Measurements from ENCODE around the gene PCCA.
"Not testable (repeated sequence)": the region's sequence is repeated elsewhere in the genome, so short reads cannot be mapped to it uniquely, and the experiment has no call there.

Gene PCCA

GRCh38 chr13:100160450-100160849, 71.6 kb downstream of the PCCA start:
- Histone ChIP-seq H3K27me3 (ENCODE audit: low read depth, low read length) (no peaks in the 10 kb centered on the region), H2AFZ (ENCODE audit: low read depth, low read length) (no peak overlapping the region), H3K9ac (ENCODE audit: low read length) (no peak overlapping the region), H3K79me2 (ENCODE audit: low read length) (no peaks in the 10 kb centered on the region), H3K9me3 (ENCODE audit: insufficient read depth, low read length) (no peaks in the 10 kb centered on the region), H3K27ac (ENCODE audit: low read length) (no peak overlapping the region), H3K4me2 (ENCODE audit: low read length) (no peak overlapping the region), H4K20me1 (ENCODE audit: insufficient read depth, low read length) (no peaks in the 10 kb centered on the region), H3K4me1 (ENCODE audit: low read length) (no peaks in the 10 kb centered on the region), H3K36me3 (replicated peaks; ENCODE audit: low read depth, low read length) (no peaks in the 10 kb centered on the region), H3K4me3 (ENCODE audit: low read length) (no peak overlapping the region)
- TF ChIP-seq EZH2phosphoT487 (IDR thresholded peaks at IDR 0.05; ENCODE audit: low read depth) (no peak), CTCF (IDR thresholded peaks at IDR 0.05; ENCODE audit: low read depth, low read length) (no peak)

GRCh38 chr13:100163375-100163774, 74.5 kb downstream of the PCCA start:
- Histone ChIP-seq H2AFZ (ENCODE audit: low read depth, low read length) (no peak overlapping the region), H3K9ac (ENCODE audit: low read length) (no peak overlapping the region), H3K36me3 (replicated peaks; ENCODE audit: low read depth, low read length) (no peaks in the 10 kb centered on the region), H3K4me2 (ENCODE audit: low read length) (no peak overlapping the region), H3K27me3 (ENCODE audit: low read depth, low read length) (no peaks in the 10 kb centered on the region), H3K4me3 (ENCODE audit: low read length) (no peak overlapping the region), H3K79me2 (ENCODE audit: low read length) (no peaks in the 10 kb centered on the region), H3K4me1 (ENCODE audit: low read length) (no peaks in the 10 kb centered on the region), H3K27ac (ENCODE audit: low read length) (no peak overlapping the region), H4K20me1 (ENCODE audit: insufficient read depth, low read length) (no peaks in the 10 kb centered on the region), H3K9me3 (ENCODE audit: insufficient read depth, low read length) (no peaks in the 10 kb centered on the region)
- TF ChIP-seq EZH2phosphoT487 (IDR thresholded peaks at IDR 0.05; ENCODE audit: low read depth) (no peak), CTCF (IDR thresholded peaks at IDR 0.05; ENCODE audit: low read depth, low read length) (no peak)

GRCh38 chr13:100173203-100173602, 84.3 kb downstream of the PCCA start:
- Histone ChIP-seq H3K4me2 (ENCODE audit: low read length) (no peak overlapping the region), H2AFZ (ENCODE audit: low read depth, low read length) (no peak overlapping the region), H3K79me2 (ENCODE audit: low read length) (no peaks in the 10 kb centered on the region), H3K4me1 (ENCODE audit: low read length) (no peaks in the 10 kb centered on the region), H3K4me3 (ENCODE audit: low read length) (no peak overlapping the region), H3K9me3 (ENCODE audit: insufficient read depth, low read length) (no peaks in the 10 kb centered on the region), H3K27me3 (ENCODE audit: low read depth, low read length) (no peaks in the 10 kb centered on the region), H3K27ac (ENCODE audit: low read length) (no peak overlapping the region), H3K36me3 (replicated peaks; ENCODE audit: low read depth, low read length) (no peaks in the 10 kb centered on the region), H3K9ac (ENCODE audit: low read length) (no peak overlapping the region), H4K20me1 (ENCODE audit: insufficient read depth, low read length) (no peaks in the 10 kb centered on the region)
- TF ChIP-seq EZH2phosphoT487 (IDR thresholded peaks at IDR 0.05; ENCODE audit: low read depth) (no peak), CTCF (IDR thresholded peaks at IDR 0.05; ENCODE audit: low read depth, low read length) (no peak)

- not testable (repeated sequence) for H4K20me1 ChIP-seq (ENCODE audit: insufficient read depth, low read length); H3K4me1 ChIP-seq (ENCODE audit: low read length); H3K27ac ChIP-seq (ENCODE audit: low read length); H2AFZ ChIP-seq (ENCODE audit: low read depth, low read length); H3K27me3 ChIP-seq (ENCODE audit: low read depth, low read length); H3K36me3 ChIP-seq (replicated peaks; ENCODE audit: low read depth, low read length); H3K9me3 ChIP-seq (ENCODE audit: insufficient read depth, low read length); H3K79me2 ChIP-seq (ENCODE audit: low read length); H3K9ac ChIP-seq (ENCODE audit: low read length); H3K4me3 ChIP-seq (ENCODE audit: low read length); H3K4me2 ChIP-seq (ENCODE audit: low read length)
Observed at GRCh38 chr13:100174455-100174854, 85.6 kb downstream of the PCCA start.
